Peyer's patch (tissue), 4 donors: Measurements from ENCODE around the gene FCGBP.

Experiments used
- POLR2A ChIP-seq, 2 donors: fragments of 450-650 bp; IDR thresholded peaks; one replicate each; pipeline ENCODE4 v1.5.1; 2017; ENCODE audit warnings: antibody characterized with exemption in 2 of 2, mild to moderate bottlenecking in 2 of 2, moderate library complexity in 2 of 2
- TF ChIP-seq, protein P1 (sequence below), 6 experiments: fragments of 450-650 bp in 4 of 6; fragments of 200-600 bp in 2 of 6; sonication (generic) in 1 of 6; IDR thresholded peaks; one replicate each; pipeline ENCODE4 v1.5.1; 2017 to 2019; ENCODE audit warnings: antibody characterized with exemption in 6 of 6, mild to moderate bottlenecking in 3 of 6, moderate library complexity in 1 of 6

DNA sequence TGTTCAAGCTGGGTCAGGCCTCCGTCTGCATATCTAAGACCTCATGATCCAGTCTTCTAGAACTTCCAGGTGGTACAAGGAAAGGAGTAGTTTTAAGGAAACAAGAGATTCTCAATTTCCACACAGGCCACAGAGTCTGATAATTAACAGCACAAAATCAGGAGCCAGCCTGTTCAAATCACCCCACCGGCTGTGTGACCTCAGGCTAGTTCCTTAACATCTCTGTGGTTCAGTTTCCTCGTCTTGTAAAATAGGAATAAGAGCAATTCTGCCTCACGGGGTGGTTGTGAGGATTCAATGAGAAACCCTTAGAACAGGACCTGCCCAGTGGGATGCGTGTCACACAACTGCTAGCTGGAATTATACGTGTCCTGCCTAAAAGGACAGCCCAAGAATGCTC lies 25.6 kb downstream of the FCGBP start:
- TF ChIP-seq, protein P1, sequence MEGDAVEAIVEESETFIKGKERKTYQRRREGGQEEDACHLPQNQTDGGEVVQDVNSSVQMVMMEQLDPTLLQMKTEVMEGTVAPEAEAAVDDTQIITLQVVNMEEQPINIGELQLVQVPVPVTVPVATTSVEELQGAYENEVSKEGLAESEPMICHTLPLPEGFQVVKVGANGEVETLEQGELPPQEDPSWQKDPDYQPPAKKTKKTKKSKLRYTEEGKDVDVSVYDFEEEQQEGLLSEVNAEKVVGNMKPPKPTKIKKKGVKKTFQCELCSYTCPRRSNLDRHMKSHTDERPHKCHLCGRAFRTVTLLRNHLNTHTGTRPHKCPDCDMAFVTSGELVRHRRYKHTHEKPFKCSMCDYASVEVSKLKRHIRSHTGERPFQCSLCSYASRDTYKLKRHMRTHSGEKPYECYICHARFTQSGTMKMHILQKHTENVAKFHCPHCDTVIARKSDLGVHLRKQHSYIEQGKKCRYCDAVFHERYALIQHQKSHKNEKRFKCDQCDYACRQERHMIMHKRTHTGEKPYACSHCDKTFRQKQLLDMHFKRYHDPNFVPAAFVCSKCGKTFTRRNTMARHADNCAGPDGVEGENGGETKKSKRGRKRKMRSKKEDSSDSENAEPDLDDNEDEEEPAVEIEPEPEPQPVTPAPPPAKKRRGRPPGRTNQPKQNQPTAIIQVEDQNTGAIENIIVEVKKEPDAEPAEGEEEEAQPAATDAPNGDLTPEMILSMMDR (IDR thresholded peaks at IDR 0.05) = no peak
- TF ChIP-seq POLR2A (IDR thresholded peaks at IDR 0.05) = no peak
